GM19463 (cell line): ENCODE measurements around the gene BET1L.

Experiments
- ATAC-seq: cut with Tn5 transposase; IDR thresholded peaks from one replicate; pipeline ENCODE4 v1.9.1; 2021; ENCODE audit warnings: mild to moderate bottlenecking, moderate library complexity; ENCODE audit not compliant: unreplicated experiment

The BET1L gene

GRCh38 chr11:210803-211180 is 3.6 kb upstream of the BET1L start:
- no peak for ATAC-seq

DNA sequence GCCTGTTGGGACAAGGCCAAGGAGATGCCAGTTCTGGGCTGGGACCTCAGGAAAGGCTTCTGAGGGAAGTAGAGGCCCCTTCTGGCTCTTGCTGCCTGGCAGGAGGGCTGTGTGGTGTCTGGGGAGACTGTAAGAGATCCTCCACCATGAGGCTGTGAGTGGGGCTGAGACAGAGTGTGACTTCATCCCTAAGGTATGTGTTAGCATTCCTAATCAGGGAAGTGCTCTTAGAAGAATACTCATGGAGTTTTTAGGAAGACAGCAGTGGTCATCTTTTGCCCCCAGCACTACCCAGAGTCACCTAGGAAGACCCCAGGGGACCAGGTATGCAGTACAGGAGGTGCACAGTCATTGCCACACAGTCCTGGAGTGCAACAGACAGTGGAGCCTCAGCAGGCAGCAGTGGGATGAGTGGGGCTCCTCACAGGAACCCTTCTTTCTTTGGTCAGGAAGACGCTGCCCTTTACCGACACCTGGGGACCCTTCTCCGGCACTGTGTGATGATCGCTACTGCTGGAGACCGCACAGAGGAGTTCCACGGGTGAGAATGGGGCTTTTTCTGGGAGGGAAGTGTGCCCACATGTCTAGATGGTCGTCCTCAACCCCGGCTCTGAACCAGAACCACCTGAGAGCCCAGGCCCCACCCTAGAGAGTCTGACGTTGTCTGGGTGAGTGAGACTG is 3.1 kb upstream of the BET1L start:
- ATAC-seq: no peak

GRCh38 chr11:209275-210121 is 2.3 kb upstream of the BET1L start:
- no peak for ATAC-seq

- no peak for ATAC-seq
Observed at GRCh38 chr11:208917-209260, 1.7 kb upstream of the BET1L start.

DNA sequence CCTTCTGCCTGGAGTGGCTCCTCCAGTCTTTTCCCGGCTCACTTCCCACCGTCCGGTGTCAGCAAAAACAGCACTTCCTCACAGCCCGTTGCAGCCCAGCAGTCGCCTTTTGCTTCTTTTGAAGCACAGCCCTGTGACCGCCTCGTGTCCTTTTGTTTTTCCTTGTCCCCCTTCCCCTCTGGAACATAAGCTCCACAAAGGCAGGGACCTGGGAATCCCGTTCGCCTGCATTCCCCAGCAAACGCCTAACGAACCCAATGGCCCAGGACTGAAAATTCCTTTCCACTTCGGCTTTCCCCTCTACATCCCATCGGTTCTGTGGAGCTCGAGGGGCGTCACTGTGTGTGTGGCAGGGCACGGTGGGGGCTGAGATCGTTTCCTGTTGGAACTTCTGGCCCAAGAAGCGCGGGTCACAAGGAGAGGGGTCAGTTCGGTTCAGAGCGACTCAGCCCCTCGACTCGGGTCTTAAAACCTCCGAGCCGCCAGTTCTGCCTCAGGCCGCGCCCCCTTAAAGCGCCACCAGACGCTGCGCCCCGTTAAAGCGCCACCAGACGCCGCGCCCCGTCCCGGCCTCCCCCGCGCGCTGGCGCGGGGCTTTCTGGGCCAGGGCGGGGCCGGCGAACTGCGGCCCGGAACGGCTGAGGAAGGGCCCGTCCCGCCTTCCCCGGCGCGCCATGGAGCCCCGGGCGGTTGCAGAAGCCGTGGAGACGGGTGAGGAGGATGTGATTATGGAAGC is 1.1 kb upstream of the BET1L start:
- ATAC-seq: peak; percentile 45

- no peak for ATAC-seq
Observed at GRCh38 chr11:207863-208180, 623 bp upstream of the BET1L start.

DNA sequence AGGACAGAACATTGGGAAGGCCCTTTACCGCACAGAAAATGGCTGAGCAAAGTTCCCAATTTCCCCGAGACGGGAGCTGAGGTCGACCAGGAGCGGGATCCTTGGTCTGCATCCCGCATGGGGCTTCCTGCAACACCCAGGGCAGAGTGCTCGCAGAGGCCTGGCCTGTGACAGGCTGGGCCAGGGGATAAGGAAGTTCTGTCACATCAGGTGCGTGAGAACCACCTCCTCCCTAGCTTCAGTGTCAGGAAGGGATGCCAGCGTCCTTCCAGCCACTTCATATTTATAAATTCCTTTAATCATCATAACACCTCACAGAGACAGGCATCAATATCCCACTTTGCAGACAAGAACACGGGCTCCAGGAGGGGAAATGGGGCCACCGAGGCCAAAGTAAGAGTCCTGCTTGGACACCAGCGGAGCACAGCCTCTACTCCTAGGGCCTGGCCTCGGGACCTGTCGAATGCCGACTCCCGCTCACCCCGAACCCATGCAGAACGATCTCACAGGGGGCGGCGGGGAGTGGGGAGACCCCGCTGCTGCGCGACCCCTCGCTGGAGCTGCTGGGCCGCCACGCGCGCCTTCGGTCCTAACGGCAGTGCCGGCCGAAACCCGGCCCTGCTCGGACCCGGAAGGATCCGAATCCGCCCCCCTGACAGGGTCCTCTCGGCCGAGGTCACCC is 532 bp downstream of the BET1L start:
- ATAC-seq: peak; percentile 1

DNA sequence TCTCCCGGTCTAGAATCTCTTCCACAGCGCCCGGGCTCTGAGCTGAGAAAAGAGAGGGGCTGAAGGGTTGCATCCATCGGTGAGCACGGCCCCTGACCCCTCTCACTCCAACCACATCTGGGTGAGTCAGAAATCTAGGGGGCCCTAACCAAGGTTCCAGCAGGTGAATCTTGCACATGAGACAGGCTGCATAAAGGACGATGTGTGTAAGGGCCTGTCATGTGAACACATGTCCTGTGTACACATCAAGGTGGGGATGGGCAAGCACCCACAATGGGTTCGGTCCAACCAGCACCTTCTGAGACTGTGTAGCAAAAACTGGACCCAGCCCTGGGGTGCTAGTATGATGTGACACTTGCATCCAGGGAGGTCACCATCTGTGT is 1.2 kb downstream of the BET1L start:
- no peak for ATAC-seq

GRCh38 chr11:205221-206001 is 1.8 kb downstream of the BET1L start:
- no peak for ATAC-seq

GRCh38 chr11:204587-205109 is 2.6 kb downstream of the BET1L start:
- no peak for ATAC-seq

DNA sequence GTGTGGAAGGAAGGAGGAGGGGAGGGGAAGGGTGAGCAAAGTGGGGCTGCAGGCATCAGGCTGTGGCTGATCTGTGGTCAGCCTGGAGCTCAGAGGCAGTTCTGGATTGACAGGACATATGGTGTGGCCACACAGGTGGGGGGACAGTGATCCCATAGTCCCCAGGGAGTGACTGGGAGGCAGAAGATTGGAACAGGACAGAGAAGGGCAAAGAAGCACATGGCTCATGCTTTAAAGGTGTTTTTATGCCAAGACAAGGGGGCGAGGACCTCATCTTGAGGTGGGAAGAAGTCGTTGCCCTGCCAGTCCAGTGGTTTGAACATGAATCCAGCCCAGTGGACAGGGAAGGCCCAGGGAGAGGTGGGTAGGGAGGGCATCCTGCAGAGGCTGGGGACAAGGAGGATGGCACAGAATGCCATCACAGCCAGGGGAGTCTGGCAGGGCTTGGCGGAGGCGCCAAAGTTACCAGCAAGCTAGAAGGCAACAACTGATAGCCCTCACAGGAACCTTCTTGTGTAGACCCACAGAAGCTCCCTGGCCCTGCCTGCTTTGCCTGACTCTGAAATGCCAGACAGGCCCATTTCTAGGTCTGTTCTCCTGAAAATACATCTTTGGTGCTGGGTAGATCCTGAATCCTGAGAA is 3.1 kb downstream of the BET1L start:
- ATAC-seq: no peak

DNA sequence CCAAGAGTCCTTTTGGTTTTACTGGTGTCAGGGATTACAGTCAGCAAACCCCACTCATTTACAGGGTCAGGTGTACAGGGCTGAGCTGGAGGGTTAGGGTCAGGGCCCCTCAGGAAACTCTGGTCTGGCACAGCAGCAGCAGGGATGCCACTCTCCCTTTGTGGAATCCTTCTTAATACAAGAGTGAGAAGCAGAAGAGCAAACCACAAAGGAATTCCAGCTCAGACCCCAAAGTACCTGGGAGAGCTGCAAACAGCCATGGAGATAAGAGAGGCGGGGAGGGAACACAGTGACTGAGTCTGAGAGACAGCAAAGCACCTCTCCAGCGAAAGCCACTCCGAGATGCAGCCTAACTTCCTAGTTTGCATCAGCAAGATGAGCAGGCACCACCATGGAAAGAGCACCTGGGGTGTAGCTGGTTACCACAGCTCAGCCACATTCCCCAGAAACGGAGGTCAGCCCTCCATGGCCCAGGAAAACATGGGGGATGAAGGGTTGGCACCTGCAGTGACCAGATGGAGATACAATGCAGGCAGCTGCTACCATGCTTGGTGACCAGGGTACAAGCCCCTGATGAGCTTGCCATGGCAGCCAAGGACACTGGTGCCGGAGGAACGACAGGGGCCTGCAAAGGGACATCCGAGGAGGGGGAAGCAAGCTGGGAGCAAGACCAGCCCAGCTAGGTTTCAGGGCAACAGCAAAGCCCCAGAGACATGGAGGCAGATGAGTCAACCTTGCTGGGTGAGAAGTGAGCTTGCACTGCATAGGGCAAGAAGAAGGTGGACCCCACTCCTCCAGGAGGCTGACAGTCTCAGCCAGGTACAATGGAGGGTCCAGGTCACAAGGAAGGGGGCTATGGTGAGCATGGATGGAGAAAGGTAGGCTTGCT is 3.9 kb downstream of the BET1L start:
- no peak for ATAC-seq

GRCh38 chr11:202490-202889 is 4.7 kb downstream of the BET1L start:
- ATAC-seq: no peak

DNA sequence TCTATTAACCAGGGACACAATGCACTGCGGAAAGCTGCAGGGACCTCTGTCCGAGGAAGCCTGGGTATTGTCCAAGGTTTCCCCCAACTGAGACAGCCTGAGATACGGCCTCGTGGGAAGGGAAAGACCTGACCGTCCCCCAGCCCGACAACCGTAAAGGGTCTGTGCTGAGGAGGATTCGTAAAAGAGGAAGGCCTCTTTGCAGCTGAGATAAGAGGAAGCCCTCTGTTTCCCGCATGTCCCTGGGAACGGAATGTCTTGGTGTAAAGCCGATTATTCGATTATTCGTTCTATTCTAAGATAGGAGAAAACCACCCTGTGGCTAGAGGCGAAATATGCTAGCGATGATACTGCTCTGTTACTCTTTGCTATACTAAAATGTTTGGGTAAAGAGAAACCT is 5.2 kb downstream of the BET1L start:
- no peak for ATAC-seq

GRCh38 chr11:200224-201003 is 6.8 kb downstream of the BET1L start:
- no peak for ATAC-seq

GRCh38 chr11:199782-200181 is 7.4 kb downstream of the BET1L start:
- no peak for ATAC-seq

- ATAC-seq: no peak
Observed at GRCh38 chr11:199004-199581, 8.1 kb downstream of the BET1L start.

DNA sequence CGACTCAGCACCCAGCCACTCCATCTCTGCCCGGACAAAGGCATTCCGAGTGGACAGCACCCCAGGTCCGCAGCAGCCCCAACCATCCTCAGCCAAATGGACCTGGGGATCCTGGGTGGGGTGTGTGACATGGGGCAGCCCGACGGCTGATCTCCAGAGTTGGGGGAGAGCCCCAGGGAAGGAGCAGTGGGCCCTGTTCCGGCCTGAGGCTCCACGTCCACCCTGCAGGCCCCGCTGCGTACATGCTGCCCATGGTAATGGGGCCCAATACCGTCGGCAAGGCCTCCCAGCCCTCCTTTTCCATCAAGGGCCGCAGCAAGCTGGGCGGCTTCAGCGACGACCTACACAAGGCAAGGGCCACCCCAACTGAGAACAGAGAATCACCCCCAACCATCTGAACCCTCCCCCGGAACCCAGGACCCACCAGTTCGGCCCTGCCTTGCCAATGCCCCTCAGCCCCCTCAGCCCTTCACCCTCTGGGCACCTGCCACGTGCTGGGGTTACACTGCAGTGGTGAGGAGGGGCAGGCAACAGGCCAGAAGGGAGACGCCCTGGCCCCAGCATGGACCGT is 8.9 kb downstream of the BET1L start:
- no peak for ATAC-seq
